HG03442 (cell line): ENCODE results near the gene FSTL4.
"Not testable (repeated sequence)": the region's sequence is repeated elsewhere in the genome, so short reads cannot be mapped to it uniquely, and the experiment has no call there.

Source experiments
- ATAC-seq: cut with Tn5 transposase; IDR thresholded peaks from one replicate; pipeline ENCODE4 v1.9.1; 2021; ENCODE audit warnings: mild to moderate bottlenecking, moderate library complexity; ENCODE audit not compliant: unreplicated experiment

Gene FSTL4

GRCh38 chr5:133409210-133409674 is 203.1 kb downstream of the FSTL4 start:
- ATAC-seq: no peak

- ATAC-seq: no peak
Measured at GRCh38 chr5:133408322-133408721, 204.0 kb downstream of the FSTL4 start.

GRCh38 chr5:133406977-133407632 is 205.2 kb downstream of the FSTL4 start:
- ATAC-seq: no peak

GRCh38 chr5:133406208-133406976 is 205.9 kb downstream of the FSTL4 start:
- no peak for ATAC-seq

GRCh38 chr5:133405275-133406034 is 206.9 kb downstream of the FSTL4 start:
- ATAC-seq: no peak

- no peak for ATAC-seq
Measured at GRCh38 chr5:133404724-133405123, 207.6 kb downstream of the FSTL4 start.

GRCh38 chr5:133403741-133404364 is 208.5 kb downstream of the FSTL4 start:
- no peak for ATAC-seq

- no peak for ATAC-seq
Measured at GRCh38 chr5:133402775-133403174, 209.6 kb downstream of the FSTL4 start.

- no peak for ATAC-seq
Measured at GRCh38 chr5:133401731-133402347, 210.5 kb downstream of the FSTL4 start.

GRCh38 chr5:133400831-133401351 is 211.4 kb downstream of the FSTL4 start:
- ATAC-seq: no peak

GRCh38 chr5:133400120-133400519 is 212.2 kb downstream of the FSTL4 start:
- ATAC-seq: no peak

GRCh38 chr5:133399247-133399891 is 213.0 kb downstream of the FSTL4 start:
- ATAC-seq: no peak

- ATAC-seq: no peak
Measured at GRCh38 chr5:133398646-133399101, 213.7 kb downstream of the FSTL4 start.

- ATAC-seq: no peak
Measured at GRCh38 chr5:133397990-133398645, 214.2 kb downstream of the FSTL4 start.

GRCh38 chr5:133397348-133397747 is 215.0 kb downstream of the FSTL4 start:
- ATAC-seq: no peak

GRCh38 chr5:133396814-133397213 is 215.5 kb downstream of the FSTL4 start:
- ATAC-seq: no peak

GRCh38 chr5:133396187-133396741 is 216.1 kb downstream of the FSTL4 start:
- no peak for ATAC-seq

- ATAC-seq: not testable (repeated sequence)
Measured at GRCh38 chr5:133395207-133395606, 217.1 kb downstream of the FSTL4 start.

GRCh38 chr5:133394477-133394817 is 217.9 kb downstream of the FSTL4 start:
- not testable (repeated sequence) for ATAC-seq
